RWPE2 (cell line): ENCODE results near the gene RORC.
A peak's percentile ranks its signal among the peaks of the same experiment; 100 is the strongest.

Source experiments
- ATAC-seq: fragments of 200-7000 bp; cut with Tn5 transposase; 3 replicates; pipeline ENCODE4 v1.9.1; 2021; ENCODE audit warnings: low read depth
- DNase-seq: peaks from one replicate; pipeline ENCODE4 v3.0.0-alpha.2; 2020; ENCODE audit warnings: low spot score
- H3K27ac ChIP-seq: fragments of 450-650 bp; 2 replicates; pipeline ENCODE4 v1.5.1; 2017; ENCODE audit warnings: mild to moderate bottlenecking; ENCODE audit not compliant: poor library complexity, severe bottlenecking
- H3K27me3 ChIP-seq: fragments of 250-450 bp; sonication (Bioruptor Pico); 2 replicates; pipeline ENCODE4 v1.5.1; 2021; ENCODE audit warnings: mild to moderate bottlenecking, moderate library complexity; ENCODE audit not compliant: insufficient read depth, poor library complexity, severe bottlenecking
- H3K36me3 ChIP-seq: fragments of 250-450 bp; sonication (Bioruptor Pico); 2 replicates; pipeline ENCODE4 v1.5.1; 2020; ENCODE audit warnings: low read depth, mild to moderate bottlenecking, moderate library complexity
- H3K4me1 ChIP-seq: fragments of 250-450 bp; sonication (Bioruptor Pico); 2 replicates; pipeline ENCODE4 v1.5.1; 2021; ENCODE audit warnings: mild to moderate bottlenecking, moderate library complexity; ENCODE audit not compliant: insufficient read depth, poor library complexity, severe bottlenecking
- H3K4me3 ChIP-seq: fragments of 250-450 bp; sonication (Bioruptor Pico); 2 replicates; pipeline ENCODE4 v1.5.1; 2021; ENCODE audit warnings: mild to moderate bottlenecking, moderate library complexity; ENCODE audit not compliant: severe bottlenecking
- H3K9me3 ChIP-seq: fragments of 250-450 bp; sonication (Bioruptor Pico); 2 replicates; pipeline ENCODE4 v1.5.1; 2021; ENCODE audit warnings: mild to moderate bottlenecking, moderate library complexity; ENCODE audit not compliant: severe bottlenecking
- TF ChIP-seq, protein P1 (sequence below): fragments of 450-650 bp; IDR thresholded peaks from one replicate; pipeline ENCODE4 v1.5.1; 2017; ENCODE audit warnings: mild to moderate bottlenecking, moderate library complexity; ENCODE audit not compliant: poor library complexity, severe bottlenecking

The RORC gene

DNA sequence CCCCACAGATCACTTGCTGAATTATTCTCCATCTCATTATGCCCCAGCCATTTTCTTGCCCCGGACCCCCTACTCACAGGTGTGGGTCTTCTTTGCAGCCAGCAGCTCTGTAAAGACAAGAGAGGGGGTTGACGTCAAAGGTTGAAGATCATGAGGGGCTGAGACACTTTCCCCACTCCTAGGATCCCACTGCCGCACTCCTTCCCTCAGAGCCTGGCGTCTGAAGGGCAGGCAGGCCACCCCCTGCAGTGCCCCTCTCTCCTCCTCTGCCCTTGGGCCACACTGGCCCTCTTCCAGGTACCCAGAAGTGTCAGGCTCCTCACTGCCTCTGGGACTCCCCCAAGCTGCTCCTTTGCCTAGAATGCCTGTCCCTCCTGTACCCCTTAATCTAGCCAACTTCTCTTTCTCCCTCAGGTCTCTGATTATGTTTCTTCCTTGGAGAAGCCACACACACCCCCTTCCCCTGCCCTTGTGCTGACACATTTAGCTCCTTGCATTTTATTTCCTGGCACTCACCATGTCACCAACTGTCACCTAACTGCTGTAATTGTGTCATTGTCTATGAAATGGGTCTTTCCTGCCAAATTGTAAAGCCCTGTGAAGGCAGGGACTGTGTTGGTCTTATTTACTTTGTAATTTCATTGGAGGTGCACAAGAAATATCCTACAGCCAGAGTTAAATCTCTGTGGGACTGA, 2.1 kb downstream of the RORC start:
- no peak overlapping the region for H3K27ac ChIP-seq
- H3K9me3 ChIP-seq, result no peaks in the 10 kb centered on the region
- ATAC-seq (no peak), DNase-seq (no peak)
- peaks cover 24% of the 10 kb centered on the region for H3K4me1 ChIP-seq
- no peak overlapping the region for H3K4me3 ChIP-seq
- no peaks in the 10 kb centered on the region for H3K27me3 ChIP-seq
- H3K36me3 ChIP-seq, result no peaks in the 10 kb centered on the region
- TF ChIP-seq, protein P1, sequence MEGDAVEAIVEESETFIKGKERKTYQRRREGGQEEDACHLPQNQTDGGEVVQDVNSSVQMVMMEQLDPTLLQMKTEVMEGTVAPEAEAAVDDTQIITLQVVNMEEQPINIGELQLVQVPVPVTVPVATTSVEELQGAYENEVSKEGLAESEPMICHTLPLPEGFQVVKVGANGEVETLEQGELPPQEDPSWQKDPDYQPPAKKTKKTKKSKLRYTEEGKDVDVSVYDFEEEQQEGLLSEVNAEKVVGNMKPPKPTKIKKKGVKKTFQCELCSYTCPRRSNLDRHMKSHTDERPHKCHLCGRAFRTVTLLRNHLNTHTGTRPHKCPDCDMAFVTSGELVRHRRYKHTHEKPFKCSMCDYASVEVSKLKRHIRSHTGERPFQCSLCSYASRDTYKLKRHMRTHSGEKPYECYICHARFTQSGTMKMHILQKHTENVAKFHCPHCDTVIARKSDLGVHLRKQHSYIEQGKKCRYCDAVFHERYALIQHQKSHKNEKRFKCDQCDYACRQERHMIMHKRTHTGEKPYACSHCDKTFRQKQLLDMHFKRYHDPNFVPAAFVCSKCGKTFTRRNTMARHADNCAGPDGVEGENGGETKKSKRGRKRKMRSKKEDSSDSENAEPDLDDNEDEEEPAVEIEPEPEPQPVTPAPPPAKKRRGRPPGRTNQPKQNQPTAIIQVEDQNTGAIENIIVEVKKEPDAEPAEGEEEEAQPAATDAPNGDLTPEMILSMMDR, result no peak

DNA sequence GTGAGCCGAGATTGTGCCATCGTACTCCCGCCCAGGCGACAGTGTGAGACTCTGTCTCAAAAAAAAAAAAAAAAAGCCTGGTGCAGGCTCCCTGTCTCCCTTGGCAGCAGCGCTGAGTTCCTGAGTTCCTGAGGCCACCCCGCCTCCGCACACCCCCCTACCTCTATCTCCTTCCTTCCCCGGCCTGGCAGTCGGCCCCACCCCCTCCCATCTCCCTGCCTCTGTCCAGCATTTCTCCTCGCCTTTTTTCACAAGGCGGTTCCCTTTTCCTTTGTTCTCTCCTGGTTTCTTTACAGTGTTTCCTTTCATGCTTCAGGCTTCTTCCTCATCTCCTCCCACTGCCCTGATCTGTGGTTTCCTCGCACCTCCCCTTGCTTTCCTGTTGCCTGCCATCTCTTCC, 2.7 kb downstream of the RORC start:
- TF ChIP-seq, protein P1, result no peak
- no peaks in the 10 kb centered on the region for H3K27me3 ChIP-seq
- ATAC-seq (peak; percentile 38), DNase-seq (no peak)
- H3K4me1 ChIP-seq, result peaks cover 24% of the 10 kb centered on the region
- H3K9me3 ChIP-seq, result no peaks in the 10 kb centered on the region
- H3K36me3 ChIP-seq, result no peaks in the 10 kb centered on the region
- no peak overlapping the region for H3K27ac ChIP-seq
- no peak overlapping the region for H3K4me3 ChIP-seq

DNA sequence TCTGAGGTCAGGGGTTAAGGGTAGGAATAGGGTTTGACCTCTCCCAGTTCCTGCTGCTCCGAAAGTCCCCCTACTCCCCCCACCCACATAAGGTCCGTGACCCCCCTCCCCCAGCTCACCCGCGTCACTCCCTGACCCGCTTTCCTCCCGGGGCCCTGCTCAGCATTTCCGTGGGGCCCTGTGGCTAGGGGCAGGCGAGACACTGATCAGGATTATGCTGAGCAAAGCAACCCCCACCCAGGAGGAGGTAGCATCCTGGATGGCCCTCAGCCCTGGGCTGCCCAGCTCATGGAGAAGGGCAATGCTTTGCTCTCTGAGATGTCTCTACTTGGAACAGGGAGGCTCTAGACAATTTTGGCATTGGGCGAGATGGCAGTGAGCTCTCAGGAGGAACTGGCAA, 3.7 kb downstream of the RORC start:
- H3K36me3 ChIP-seq, result no peaks in the 10 kb centered on the region
- no peak for DNase-seq
- no peaks in the 10 kb centered on the region for H3K27me3 ChIP-seq
- no peak overlapping the region for H3K4me3 ChIP-seq
- TF ChIP-seq, protein P1, result no peak
- no peaks in the 10 kb centered on the region for H3K9me3 ChIP-seq
- H3K27ac ChIP-seq, result no peak overlapping the region
- ATAC-seq, result no peak
- H3K4me1 ChIP-seq, result peaks cover 24% of the 10 kb centered on the region

DNA sequence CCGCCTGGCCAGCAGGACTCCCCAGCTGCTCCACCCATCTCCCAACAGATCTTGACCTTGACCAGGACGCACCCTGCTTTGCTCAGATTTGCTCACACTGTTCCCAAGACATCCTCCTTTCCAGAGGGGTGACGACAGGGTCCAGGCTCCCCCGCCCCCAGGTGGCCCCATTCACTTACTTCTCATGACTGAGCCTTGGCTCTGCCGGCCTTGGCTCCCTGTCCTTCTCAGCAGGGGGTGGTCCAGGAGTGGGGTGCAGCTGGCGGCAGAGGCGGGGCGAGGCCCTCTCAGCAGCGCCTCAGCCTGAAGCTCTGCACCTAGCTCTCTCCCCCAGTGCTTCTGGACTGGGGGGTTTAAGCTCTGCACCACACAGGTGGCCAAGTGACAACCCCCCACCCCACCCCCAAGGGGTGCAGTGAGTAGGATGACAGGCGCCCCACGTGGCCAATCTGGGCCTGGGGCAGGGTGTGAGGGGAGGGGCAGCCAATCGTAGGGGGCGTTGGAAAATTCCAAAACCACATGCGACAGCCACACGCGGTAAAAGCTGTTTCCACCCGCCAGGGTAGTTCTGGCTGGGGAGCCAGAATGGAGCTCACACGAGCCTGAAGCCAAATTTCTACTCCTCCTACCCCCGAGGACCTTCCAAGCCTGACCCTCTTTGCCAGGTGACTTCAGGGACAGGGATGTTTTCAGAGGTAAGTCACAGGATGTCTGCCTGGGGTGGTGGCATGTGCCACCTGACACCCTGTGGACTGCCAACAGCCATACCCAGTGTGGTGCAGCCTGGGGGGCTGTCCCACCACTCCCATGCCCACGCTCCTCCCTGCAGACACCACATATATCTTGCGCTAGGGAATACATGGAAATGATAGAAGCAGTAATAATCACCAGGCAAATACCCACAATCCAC, 5.6 kb downstream of the RORC start:
- Histone ChIP-seq H3K36me3 (no peaks in the 10 kb centered on the region), H3K27ac (no peak overlapping the region), H3K27me3 (no peaks in the 10 kb centered on the region), H3K4me1 (peaks cover 11% of the 10 kb centered on the region), H3K4me3 (no peak overlapping the region), H3K9me3 (no peaks in the 10 kb centered on the region)
- DNase-seq, result no peak
- no peak for ATAC-seq
- TF ChIP-seq, protein P1, result no peak
